HepG2 (cell line): Measurements from ENCODE around the gene TRIM7. TPM values are rescaled to one million over a fixed set of nuclear protein-coding genes. Genes with fewer than 3 reads are reported as not detected.
A peak's percentile ranks its signal among the peaks of the same experiment; 100 is the strongest.

Experiments used
- ARID3A ChIP-seq: IDR thresholded peaks from 2 replicates; pipeline ENCODE4 v1.6.1; 2012; ENCODE audit warnings: low read depth, low read length, improper control_type of control experiment
- ATF7-NPFF ChIP-seq: sonication (generic); formaldehyde crosslinking; IDR thresholded peaks from 2 replicates; pipeline ENCODE4 v1.8.1; 2023; ENCODE audit warnings: mild to moderate bottlenecking, low read depth, missing genetic modification reagents, moderate library complexity
- HINFP ChIP-seq: sonication (generic); formaldehyde crosslinking; IDR thresholded peaks from 2 replicates; pipeline ENCODE4 v1.4.0; 2020; ENCODE audit warnings: low read depth, mild to moderate bottlenecking, missing genetic modification reagents
- NR2F2 ChIP-seq: IDR thresholded peaks from 2 replicates; pipeline ENCODE4 v1.6.1; 2012; ENCODE audit warnings: low read depth, inconsistent platforms, borderline replicate concordance
- REST ChIP-seq, 2 experiments: IDR thresholded peaks; 2 replicates each; pipeline ENCODE4 v1.6.1; 2011 to 2012; ENCODE audit warnings: low read length in 2 of 2, borderline replicate concordance in 1 of 2, low read depth in 1 of 2, mild to moderate bottlenecking in 1 of 2, moderate library complexity in 1 of 2
- RXRA ChIP-seq: sonication (generic); formaldehyde crosslinking; IDR thresholded peaks from 2 replicates; pipeline ENCODE4 v1.5.1; 2020; ENCODE audit warnings: missing genetic modification reagents
- SCMH1 ChIP-seq: sonication (generic); formaldehyde crosslinking; IDR thresholded peaks from 2 replicates; pipeline ENCODE4 v1.9.0; 2021; ENCODE audit warnings: missing genetic modification reagents, mild to moderate bottlenecking, borderline replicate concordance
- U2AF1 ChIP-seq: fragments of 200-400 bp; formaldehyde crosslinking; optimal IDR thresholded peaks from 2 replicates; pipeline ENCODE3; 2017; ENCODE audit warnings: mild to moderate bottlenecking, low read depth, low read length
- ZNF280B ChIP-seq: sonication (generic); formaldehyde crosslinking; IDR thresholded peaks from 2 replicates; pipeline ENCODE4 v1.5.0; 2020; ENCODE audit warnings: missing genetic modification reagents, mild to moderate bottlenecking, borderline replicate concordance
- ZNF430 ChIP-seq: sonication (generic); formaldehyde crosslinking; IDR thresholded peaks from 2 replicates; pipeline ENCODE4 v1.9.0; 2021; ENCODE audit warnings: mild to moderate bottlenecking, missing genetic modification reagents
- ZNF530 ChIP-seq: sonication (generic); formaldehyde crosslinking; IDR thresholded peaks from 2 replicates; pipeline ENCODE4 v1.5.0; 2020; ENCODE audit warnings: low read depth, mild to moderate bottlenecking, missing genetic modification reagents
- ZNF572 ChIP-seq: sonication (generic); formaldehyde crosslinking; IDR thresholded peaks from 2 replicates; pipeline ENCODE4 v1.5.1; 2020; ENCODE audit warnings: mild to moderate bottlenecking, missing genetic modification reagents
- ZNF652 ChIP-seq: IDR thresholded peaks from 2 replicates; pipeline ENCODE4 v1.6.1; 2016; ENCODE audit warnings: low read depth, borderline replicate concordance
- ZNF687 ChIP-seq: sonication (generic); formaldehyde crosslinking; IDR thresholded peaks from 2 replicates; pipeline ENCODE4 v1.5.1; 2020; ENCODE audit warnings: mild to moderate bottlenecking, missing genetic modification reagents, moderate library complexity
- ZNF766 ChIP-seq: sonication (generic); formaldehyde crosslinking; IDR thresholded peaks from 2 replicates; pipeline ENCODE4 v1.5.0; 2020; ENCODE audit warnings: missing genetic modification reagents, borderline replicate concordance
- polyA plus RNA-seq, 8 experiments: library from polyadenylated mRNA; depleted of rRNA in 3 of 8; stranded (reverse) in 7 of 8; unstranded in 1 of 8; fragments of >200 nt; fragmentation: Illumina TruSeq in 4 of 8; extraction: Trizol in 4 of 8; gene quantifications; 2 replicates each; pipeline versions ENCODE4 v1.2.1 to v1.2.3, GENCODE V29; 2011 to 2016; ENCODE audit warnings: low read depth in 4 of 8, missing spikeins in 1 of 8, mixed read lengths in 1 of 8; ENCODE audit not compliant: insufficient read depth in 1 of 8
- total RNA-seq, 5 experiments: library from RNA; depleted of rRNA; stranded (reverse); fragments of >200 nt; fragmentation: Illumina TruSeq; extraction: Trizol; gene quantifications; 2 replicates each; pipeline ENCODE4 v1.2.3, GENCODE V29; 2016; ENCODE audit warnings: low read depth in 1 of 5

The TRIM7 gene
- total and polyA plus RNA-seq, 2 of the 13 experiments (the other 11 are each of a cell fraction or from before 2014, with no cell fraction given), result 0.13 TPM; not detected in 1

GRCh38 chr5:181223058-181223728, 18.2 kb upstream of the TRIM7 start, which contains the start of gene TRIM41 (continued):
- TF ChIP-seq ZNF687, result peak; percentile 60
- TF ChIP-seq ZNF766, result 0 out of 2 replicates have a peak, but pooled peaks have one; percentile 25
- peak; percentile 100 for TF ChIP-seq U2AF1
- TF ChIP-seq RXRA, result peak; percentile 39
- 0 out of 2 replicates have a peak, but pooled peaks have one; percentile 46 for TF ChIP-seq ZNF280B
- TF ChIP-seq ZNF652 (CRISPR knock-in tag), result no peak
- TF ChIP-seq REST (IDR thresholded peaks at IDR 0.05; ENCODE audit: borderline replicate concordance in 1 of 2, low read depth in 1 of 2, low read length in 2 of 2), result no peak; a peak in 1 of 4 replicates
- no peak for TF ChIP-seq SCMH1 (CRISPR knock-in tag)
- TF ChIP-seq ZNF430 (CRISPR knock-in tag), result peak; percentile 94
- peak; percentile 85 for TF ChIP-seq HINFP (CRISPR knock-in tag)
- no peak for TF ChIP-seq ZNF530 (CRISPR knock-in tag)
- no peak for TF ChIP-seq NR2F2
- no peak for TF ChIP-seq ZNF572 (CRISPR knock-in tag)
- peak; percentile 35; the same call in 1 of the 2 replicates for TF ChIP-seq ATF7-NPFF (CRISPR knock-in tag)
- 0 out of 2 replicates have a peak, but pooled peaks have one; percentile 22 for TF ChIP-seq ARID3A
